Measurements from ENCODE around the gene CAP2.
"Not testable (repeated sequence)": the region's sequence is repeated elsewhere in the genome, so short reads cannot be mapped to it uniquely, and the experiment has no call there.

Gene CAP2

GRCh38 chr6:17439243-17439993, 46.0 kb downstream of the CAP2 start:
- no peak for TF ChIP-seq CTCF (IDR thresholded peaks at IDR 0.05; ENCODE audit: low read length, missing control alignments)
- peak; percentile 30 for DNase-seq (ENCODE audit: low read depth)
- no peak overlapping the region for H3K4me3 ChIP-seq (replicated peaks; ENCODE audit: low read depth, low read length)

- not testable (repeated sequence) for H3K4me3 ChIP-seq (replicated peaks; ENCODE audit: low read depth, low read length); DNase-seq (ENCODE audit: low read depth)
Observed at GRCh38 chr6:17440811-17441210, 47.4 kb downstream of the CAP2 start.

GRCh38 chr6:17442196-17442595, 48.8 kb downstream of the CAP2 start:
- no peak overlapping the region for H3K4me3 ChIP-seq (replicated peaks; ENCODE audit: low read depth, low read length)
- TF ChIP-seq CTCF (IDR thresholded peaks at IDR 0.05; ENCODE audit: low read length, missing control alignments): no peak
- no peak for DNase-seq (ENCODE audit: low read depth)

- TF ChIP-seq CTCF (IDR thresholded peaks at IDR 0.05; ENCODE audit: low read length, missing control alignments): no peak
- H3K4me3 ChIP-seq (replicated peaks; ENCODE audit: low read depth, low read length): no peak overlapping the region
- DNase-seq (ENCODE audit: low read depth): no peak
Observed at GRCh38 chr6:17446713-17447112, 53.3 kb downstream of the CAP2 start.

- no peak for DNase-seq (ENCODE audit: low read depth)
- TF ChIP-seq CTCF (IDR thresholded peaks at IDR 0.05; ENCODE audit: low read length, missing control alignments): no peak
- H3K4me3 ChIP-seq (replicated peaks; ENCODE audit: low read depth, low read length): no peak overlapping the region
Observed at GRCh38 chr6:17448165-17448564, 54.8 kb downstream of the CAP2 start.

GRCh38 chr6:17450397-17450796, 57.0 kb downstream of the CAP2 start:
- no peak overlapping the region for H3K4me3 ChIP-seq (replicated peaks; ENCODE audit: low read depth, low read length)
- no peak for TF ChIP-seq CTCF (IDR thresholded peaks at IDR 0.05; ENCODE audit: low read length, missing control alignments)
- no peak for DNase-seq (ENCODE audit: low read depth)

- DNase-seq (ENCODE audit: low read depth): no peak
- TF ChIP-seq CTCF (IDR thresholded peaks at IDR 0.05; ENCODE audit: low read length, missing control alignments): no peak
- no peak overlapping the region for H3K4me3 ChIP-seq (replicated peaks; ENCODE audit: low read depth, low read length)
Observed at GRCh38 chr6:17450832-17451231, 57.4 kb downstream of the CAP2 start.
